SU-DHL-6 (cell line): Measurements from ENCODE around the gene HHATL.

Experiments used
- EZH2phosphoT487 ChIP-seq: fragments of 200-600 bp; sonication (generic), shearing (Covaris generic); conservative IDR thresholded peaks from 2 replicates; pipeline ENCODE4 v1.6.1; 2018; ENCODE audit warnings: mild to moderate bottlenecking, antibody characterized with exemption, low read length, moderate library complexity, mixed read lengths
- TF ChIP-seq, protein P1 (sequence below): fragments of 200-600 bp; sonication (generic); IDR thresholded peaks from one replicate; pipeline ENCODE4 v1.5.1; 2017; ENCODE audit warnings: antibody characterized with exemption, mild to moderate bottlenecking, low read length, moderate library complexity; ENCODE audit not compliant: insufficient read depth, poor library complexity, severe bottlenecking

DNA sequence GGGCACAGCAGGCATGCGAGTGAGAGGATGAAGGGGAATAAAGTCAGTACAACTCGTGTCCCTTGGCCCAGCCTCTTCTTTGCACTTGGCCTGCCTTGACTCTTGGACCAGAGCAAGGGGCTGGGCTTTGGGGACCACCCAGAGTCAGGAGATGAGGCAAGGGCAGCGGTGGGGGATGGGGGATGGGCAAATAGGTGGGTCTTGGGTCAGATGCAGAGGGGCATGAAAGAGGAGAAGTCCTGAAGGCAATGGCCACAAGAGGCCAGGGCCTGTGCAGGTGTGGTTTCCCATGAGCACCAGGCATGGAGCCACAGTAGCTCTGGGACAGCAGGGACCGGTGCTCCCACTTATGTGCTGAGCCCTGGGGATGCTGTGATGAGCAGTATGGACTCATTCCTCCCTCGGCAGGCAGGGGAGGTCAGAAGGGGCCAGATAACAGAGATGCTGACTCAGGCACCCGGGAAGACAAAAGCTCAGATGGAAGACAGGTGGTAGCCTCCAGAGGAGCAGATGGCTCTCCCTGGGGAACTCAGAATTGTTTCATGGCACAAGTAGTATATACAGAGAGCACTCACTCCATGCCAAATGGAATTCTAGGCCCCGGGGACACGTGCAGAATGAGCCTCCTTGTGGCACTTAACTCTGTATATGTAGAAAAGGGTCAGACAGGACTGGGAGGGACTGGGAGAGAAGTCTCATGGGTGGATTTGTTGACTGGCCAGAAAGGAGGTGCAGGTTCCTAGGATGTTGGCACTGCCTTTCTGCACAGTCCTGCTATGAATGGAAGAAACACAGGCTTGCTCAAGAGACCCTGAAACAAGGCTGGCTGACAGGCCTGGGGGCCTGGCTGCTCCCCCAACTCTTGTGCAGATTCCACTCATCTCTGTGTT is 34.8 kb downstream of the HHATL start:
- TF ChIP-seq EZH2phosphoT487: no peak
- TF ChIP-seq, protein P1, sequence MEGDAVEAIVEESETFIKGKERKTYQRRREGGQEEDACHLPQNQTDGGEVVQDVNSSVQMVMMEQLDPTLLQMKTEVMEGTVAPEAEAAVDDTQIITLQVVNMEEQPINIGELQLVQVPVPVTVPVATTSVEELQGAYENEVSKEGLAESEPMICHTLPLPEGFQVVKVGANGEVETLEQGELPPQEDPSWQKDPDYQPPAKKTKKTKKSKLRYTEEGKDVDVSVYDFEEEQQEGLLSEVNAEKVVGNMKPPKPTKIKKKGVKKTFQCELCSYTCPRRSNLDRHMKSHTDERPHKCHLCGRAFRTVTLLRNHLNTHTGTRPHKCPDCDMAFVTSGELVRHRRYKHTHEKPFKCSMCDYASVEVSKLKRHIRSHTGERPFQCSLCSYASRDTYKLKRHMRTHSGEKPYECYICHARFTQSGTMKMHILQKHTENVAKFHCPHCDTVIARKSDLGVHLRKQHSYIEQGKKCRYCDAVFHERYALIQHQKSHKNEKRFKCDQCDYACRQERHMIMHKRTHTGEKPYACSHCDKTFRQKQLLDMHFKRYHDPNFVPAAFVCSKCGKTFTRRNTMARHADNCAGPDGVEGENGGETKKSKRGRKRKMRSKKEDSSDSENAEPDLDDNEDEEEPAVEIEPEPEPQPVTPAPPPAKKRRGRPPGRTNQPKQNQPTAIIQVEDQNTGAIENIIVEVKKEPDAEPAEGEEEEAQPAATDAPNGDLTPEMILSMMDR: no peak
